Tibial artery (tissue), 4 donors: ENCODE data around the gene TNNT1.

ENCODE experiments used
- DNase-seq, 2 donors: peaks; one replicate each; pipeline ENCODE4 v3.0.0-alpha.2; 2019
- H3K27ac ChIP-seq, 2 donors: fragments of 200-600 bp; sonication (generic) in 1 of 2; 1 replicate in 1 of 2; 2 replicates in 1 of 2; pipeline ENCODE4 v1.5.1; 2018 to 2019; ENCODE audit warnings: mild to moderate bottlenecking in 1 of 2
- H3K27me3 ChIP-seq, 2 donors: fragments of 200-600 bp; sonication (generic) in 1 of 2; one replicate each; pipeline versions ENCODE4 v1.5.1 to v1.6.0; 2016 to 2019
- H3K36me3 ChIP-seq, 3 donors: fragments of 200-600 bp; sonication (generic) in 2 of 3; one replicate each; pipeline ENCODE4 v1.5.1; 2016 to 2019; ENCODE audit warnings: mild to moderate bottlenecking in 2 of 3
- H3K4me1 ChIP-seq, 4 donors: fragments of 200-600 bp; sonication (generic) in 2 of 4; 1 replicate in 3 of 4; 2 replicates in 1 of 4; pipeline ENCODE4 v1.5.1; 2016 to 2019
- H3K4me3 ChIP-seq, 2 donors: fragments of 200-600 bp; sonication (generic) in 1 of 2; 1 replicate in 1 of 2; 2 replicates in 1 of 2; pipeline ENCODE4 v1.5.1; 2018 to 2019; ENCODE audit warnings: mild to moderate bottlenecking in 2 of 2
- H3K9me3 ChIP-seq, 3 donors: fragments of 200-600 bp; sonication (generic) in 1 of 3; one replicate each; pipeline ENCODE4 v1.5.1; 2016 to 2019
- intact Hi-C: fragments of 100-400 bp; cut with DNase I; formaldehyde crosslinking; loops from one replicate; pipeline ENCODE4 v1.15.0; 2023; ENCODE audit warnings: low total_unique reads
- TF ChIP-seq, protein P1 (sequence below), 2 experiments: fragments of 200-600 bp in 1 of 2; fragments of 450-650 bp in 1 of 2; IDR thresholded peaks; one replicate each; pipeline ENCODE4 v1.5.1; 2017 to 2019; ENCODE audit warnings: antibody characterized with exemption in 2 of 2, mild to moderate bottlenecking in 1 of 2, moderate library complexity in 1 of 2

The TNNT1 gene

DNA sequence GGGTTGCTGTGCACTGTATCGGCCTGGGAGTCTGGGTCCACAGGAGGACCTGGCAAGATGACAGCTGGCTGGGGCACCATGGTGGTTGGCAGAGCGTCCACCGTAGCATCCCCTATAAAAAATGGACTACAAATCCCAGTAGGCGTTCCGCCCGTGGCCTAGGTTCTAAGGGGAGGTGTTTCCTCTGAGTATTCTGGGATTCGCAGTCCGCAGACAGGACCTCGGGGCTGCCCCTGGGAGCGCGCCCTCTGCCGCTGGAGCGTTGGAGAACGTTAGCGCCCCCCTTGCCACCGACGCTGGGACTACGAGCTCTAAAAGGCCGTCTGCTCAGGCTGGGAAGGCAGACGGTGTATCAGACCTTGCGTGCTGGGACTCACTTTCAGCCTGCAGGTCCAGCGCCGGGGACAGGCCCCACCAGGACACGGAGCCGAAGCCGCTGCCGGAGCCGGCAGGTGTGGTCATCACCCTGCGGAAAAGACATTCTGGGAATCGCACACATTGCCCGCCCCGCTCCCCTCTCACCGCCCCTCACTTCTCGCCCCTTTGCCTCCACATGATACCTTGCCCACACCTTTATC lies 17.0 kb upstream of the TNNT1 start:
- H3K4me1 ChIP-seq: peaks cover 0 to 9% (median 5%) of the 10 kb centered on the region in 4 donors
- intact Hi-C loops: no loop called here
- no peaks in the 10 kb centered on the region for H3K36me3 ChIP-seq
- no peak for DNase-seq
- H3K27ac ChIP-seq: no peak overlapping the region
- TF ChIP-seq, protein P1, sequence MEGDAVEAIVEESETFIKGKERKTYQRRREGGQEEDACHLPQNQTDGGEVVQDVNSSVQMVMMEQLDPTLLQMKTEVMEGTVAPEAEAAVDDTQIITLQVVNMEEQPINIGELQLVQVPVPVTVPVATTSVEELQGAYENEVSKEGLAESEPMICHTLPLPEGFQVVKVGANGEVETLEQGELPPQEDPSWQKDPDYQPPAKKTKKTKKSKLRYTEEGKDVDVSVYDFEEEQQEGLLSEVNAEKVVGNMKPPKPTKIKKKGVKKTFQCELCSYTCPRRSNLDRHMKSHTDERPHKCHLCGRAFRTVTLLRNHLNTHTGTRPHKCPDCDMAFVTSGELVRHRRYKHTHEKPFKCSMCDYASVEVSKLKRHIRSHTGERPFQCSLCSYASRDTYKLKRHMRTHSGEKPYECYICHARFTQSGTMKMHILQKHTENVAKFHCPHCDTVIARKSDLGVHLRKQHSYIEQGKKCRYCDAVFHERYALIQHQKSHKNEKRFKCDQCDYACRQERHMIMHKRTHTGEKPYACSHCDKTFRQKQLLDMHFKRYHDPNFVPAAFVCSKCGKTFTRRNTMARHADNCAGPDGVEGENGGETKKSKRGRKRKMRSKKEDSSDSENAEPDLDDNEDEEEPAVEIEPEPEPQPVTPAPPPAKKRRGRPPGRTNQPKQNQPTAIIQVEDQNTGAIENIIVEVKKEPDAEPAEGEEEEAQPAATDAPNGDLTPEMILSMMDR (IDR thresholded peaks at IDR 0.05): no peak
- no peaks in the 10 kb centered on the region for H3K9me3 ChIP-seq
- peaks cover 0 to 84% of the 10 kb centered on the region in 2 donors for H3K27me3 ChIP-seq
- H3K4me3 ChIP-seq: peak overlapping the region in 1 of 2 donors; percentile 37

DNA sequence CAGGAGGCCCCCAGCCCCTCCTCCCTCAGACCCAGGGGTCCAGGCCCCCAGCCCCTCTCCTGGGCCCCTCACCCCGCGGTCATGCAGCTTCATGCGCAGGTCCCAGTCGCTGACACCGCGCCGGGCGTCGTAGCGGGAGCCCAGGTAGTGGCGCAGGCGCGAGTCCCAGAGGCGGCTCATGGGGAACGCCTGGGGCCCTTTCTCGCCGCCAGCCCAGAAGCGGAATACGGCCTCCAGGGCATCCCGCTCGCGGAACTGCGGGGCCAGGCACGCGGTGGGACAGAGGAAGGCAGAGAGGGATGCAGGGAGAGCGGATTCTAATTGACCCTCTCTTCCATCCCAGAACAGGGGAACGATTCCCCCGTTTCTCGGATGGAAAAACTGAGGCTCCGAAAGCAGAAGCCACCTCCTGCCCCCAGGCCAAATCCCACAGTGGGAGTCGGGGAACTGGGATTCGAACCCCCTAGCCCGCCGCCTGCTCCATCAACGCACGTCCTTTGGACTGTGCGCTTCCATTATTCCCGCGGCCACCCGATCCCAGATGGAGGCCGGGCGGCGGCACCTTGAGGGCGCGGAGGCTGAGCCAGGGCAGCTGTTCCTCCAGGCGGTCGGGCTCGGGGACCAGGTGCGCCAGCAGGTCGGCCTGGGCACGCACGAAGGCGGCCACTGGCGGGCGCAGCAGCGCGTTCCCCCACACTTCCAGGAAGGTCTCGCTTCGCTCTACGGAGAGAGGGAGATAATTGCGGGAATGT lies 12.7 kb upstream of the TNNT1 start:
- intact Hi-C loops: no loop called here
- peaks cover 0 to 13% (median 4%) of the 10 kb centered on the region in 4 donors for H3K4me1 ChIP-seq

DNA sequence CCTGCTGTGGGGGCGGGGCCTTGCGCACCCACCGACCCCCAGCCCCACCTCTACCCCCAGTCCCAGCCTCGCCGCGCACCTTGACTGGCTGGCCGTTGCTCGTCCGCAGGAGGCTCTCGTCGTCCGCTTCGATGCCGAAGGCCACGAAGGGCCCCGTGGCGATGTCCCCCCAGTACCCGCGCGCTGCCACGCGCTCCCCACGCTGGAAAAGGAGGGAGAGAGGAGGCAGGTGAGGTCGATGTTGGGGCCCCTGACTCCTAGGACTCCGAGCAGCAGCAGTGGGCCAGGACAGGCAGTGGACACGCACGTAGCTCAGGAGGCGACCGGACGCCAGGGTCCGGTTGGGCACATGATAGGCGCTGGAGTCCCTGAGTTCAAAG lies 12.0 kb upstream of the TNNT1 start:
- TF ChIP-seq, protein P1 (IDR thresholded peaks at IDR 0.05): no peak
- Histone ChIP-seq H3K4me3 (no peak overlapping the region), H3K27me3 (peaks cover 0 to 90% of the 10 kb centered on the region in 2 donors), H3K9me3 (no peaks in the 10 kb centered on the region), H3K36me3 (no peaks in the 10 kb centered on the region), H3K27ac (no peak overlapping the region), H3K4me1 (peaks cover 0 to 15% (median 2%) of the 10 kb centered on the region in 4 donors)
- no peak for DNase-seq
- intact Hi-C loops: no loop called here

More for the DNA sequence above, 12.7 kb upstream of the TNNT1 start:
- DNase-seq: no peak
- TF ChIP-seq, protein P1 (IDR thresholded peaks at IDR 0.05): no peak
- Histone ChIP-seq H3K27ac (no peak overlapping the region), H3K4me3 (no peak overlapping the region), H3K36me3 (no peaks in the 10 kb centered on the region), H3K9me3 (no peaks in the 10 kb centered on the region), H3K27me3 (peaks cover 0 to 90% of the 10 kb centered on the region in 2 donors)

DNA sequence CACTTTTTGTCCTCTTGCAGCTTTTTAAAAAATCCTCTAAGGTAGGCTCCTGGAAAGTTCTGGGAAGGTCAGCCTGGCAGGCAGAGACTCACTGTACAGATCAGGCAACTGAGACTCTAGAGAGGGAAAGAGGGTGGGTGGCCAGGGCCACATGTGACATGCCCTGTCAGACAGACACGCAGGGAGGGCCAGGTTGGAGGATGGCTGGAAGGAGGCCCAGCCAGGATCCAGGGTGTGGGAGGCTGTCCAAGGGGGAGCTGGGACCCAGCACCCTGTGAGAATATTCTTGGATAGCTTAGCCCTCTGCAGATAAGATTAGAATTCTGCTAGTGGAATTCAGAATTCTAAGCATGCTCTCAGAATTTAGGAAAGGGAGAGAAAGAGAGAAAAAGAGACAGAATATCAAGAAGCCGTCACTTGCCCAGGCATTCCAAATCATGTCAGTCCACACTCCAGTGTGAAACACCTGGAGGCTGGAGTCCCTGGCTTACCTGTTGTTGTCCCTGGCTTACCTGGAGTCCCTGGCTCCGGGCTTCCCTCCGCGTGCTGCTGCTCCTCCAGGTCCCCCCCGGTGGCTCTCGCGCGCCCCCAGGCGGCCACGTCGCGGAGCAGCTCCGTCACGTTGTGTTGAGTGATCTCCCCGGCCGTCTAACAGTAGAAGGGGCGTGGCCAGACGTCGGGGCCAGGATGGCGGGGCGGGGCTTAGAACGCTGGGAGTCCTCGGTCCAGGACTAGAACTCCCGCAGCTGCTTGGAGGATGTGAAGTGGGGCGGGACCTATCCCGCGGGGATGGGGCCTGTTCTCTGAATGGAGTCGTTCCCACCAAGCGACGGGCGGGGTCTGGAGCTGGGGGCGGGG lies 11.4 kb upstream of the TNNT1 start:
- H3K36me3 ChIP-seq: no peaks in the 10 kb centered on the region
- H3K4me3 ChIP-seq: no peak overlapping the region
- DNase-seq: peak; percentile 58 to 78
- H3K9me3 ChIP-seq: no peaks in the 10 kb centered on the region
- peaks cover 0 to 88% of the 10 kb centered on the region in 2 donors for H3K27me3 ChIP-seq
- intact Hi-C loops: no loop called here
- TF ChIP-seq, protein P1 (IDR thresholded peaks at IDR 0.05): peak; percentile 47 to 48
- H3K4me1 ChIP-seq: peaks cover 0 to 13% (median 3%) of the 10 kb centered on the region in 4 donors
- no peak overlapping the region for H3K27ac ChIP-seq

DNA sequence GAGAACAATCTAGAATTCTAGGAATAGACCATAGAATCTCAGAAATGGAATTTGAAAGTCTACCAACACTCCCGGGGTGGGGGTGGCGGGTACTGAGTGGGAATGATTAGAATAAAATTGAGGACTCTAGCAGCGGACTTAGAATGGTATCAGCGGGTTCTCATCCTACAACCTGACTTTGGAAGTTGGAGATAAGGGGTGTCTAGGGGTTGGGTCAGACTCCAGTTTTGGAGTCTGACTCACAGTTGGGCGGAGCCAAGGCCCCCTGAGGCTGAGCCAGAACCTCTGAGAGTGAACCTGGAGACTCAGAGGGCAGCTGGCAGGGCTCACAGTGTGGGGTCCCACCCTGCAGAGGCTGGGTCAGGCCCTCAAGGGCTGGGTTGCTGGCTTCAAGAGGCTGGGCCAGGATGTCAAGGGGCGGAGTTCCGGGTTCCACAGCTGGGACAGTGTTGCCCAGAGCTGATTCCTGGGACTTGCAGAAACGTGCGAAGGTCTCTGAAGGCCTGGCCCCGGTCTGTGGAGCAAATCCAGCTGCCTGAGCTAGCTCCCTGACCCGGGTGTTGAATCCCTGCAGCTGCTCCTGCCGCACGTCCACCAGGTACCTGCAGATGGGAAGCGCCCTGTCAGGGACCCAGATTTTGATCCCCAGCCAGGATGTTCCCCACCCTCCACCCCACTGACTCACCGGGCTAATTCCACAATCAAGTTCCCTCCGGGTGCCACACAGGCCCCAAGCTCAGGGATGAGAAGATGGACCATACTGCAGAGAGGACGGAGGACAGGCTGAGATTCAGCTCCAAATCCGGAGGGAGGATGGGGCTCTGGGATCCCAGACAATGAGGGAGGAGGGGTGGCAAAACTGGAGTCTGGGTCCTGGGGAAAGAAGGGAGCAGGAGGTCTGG lies 10.1 kb upstream of the TNNT1 start:
- no peak overlapping the region for H3K4me3 ChIP-seq
- peaks cover 0 to 89% of the 10 kb centered on the region in 2 donors for H3K27me3 ChIP-seq
- DNase-seq: no peak
- H3K4me1 ChIP-seq: peaks cover 0 to 13% (median 3%) of the 10 kb centered on the region in 4 donors
- TF ChIP-seq, protein P1 (IDR thresholded peaks at IDR 0.05): no peak
- H3K36me3 ChIP-seq: no peaks in the 10 kb centered on the region
- intact Hi-C loops: no loop called here
- no peak overlapping the region for H3K27ac ChIP-seq
- no peaks in the 10 kb centered on the region for H3K9me3 ChIP-seq
